M059J (cell line): ENCODE data around the gene APCDD1. TPM values are rescaled to one million over a fixed set of nuclear protein-coding genes. Genes with fewer than 3 reads are reported as not detected.

Source experiments
- DNase-seq: peaks from one replicate; pipeline ENCODE4 v3.0.0-alpha.2; 2012; ENCODE audit warnings: low read depth
- total RNA-seq: library from RNA; depleted of rRNA; stranded (reverse); fragments of >200 nt; shearing (Covaris generic); gene quantifications from 2 replicates; pipeline ENCODE4 v1.2.3, GENCODE V29; 2014

APCDD1 gene
- total RNA-seq, 1 experiment from 2014 or later, result 6.8 TPM

DNA sequence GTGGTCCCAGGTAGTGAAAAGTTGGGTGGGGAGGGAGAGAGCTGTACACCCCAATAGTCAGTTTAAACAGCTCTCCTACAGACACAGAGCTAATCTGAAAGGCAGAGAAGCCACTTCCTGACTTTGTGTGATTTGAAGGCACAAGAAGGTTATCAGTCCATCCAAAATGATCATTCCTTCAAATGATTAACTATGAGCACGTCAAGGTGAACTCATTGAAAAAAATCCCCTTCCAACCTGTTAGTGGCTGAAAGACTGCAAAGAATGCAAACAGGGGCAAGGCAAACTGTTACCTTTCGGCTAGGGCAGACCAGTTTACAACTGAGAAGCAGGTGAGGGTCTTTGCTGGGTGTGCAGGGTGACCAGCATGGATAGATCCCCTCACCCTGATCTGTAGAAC lies 22.8 kb upstream of the APCDD1 start:
- DNase-seq, result no peak

DNA sequence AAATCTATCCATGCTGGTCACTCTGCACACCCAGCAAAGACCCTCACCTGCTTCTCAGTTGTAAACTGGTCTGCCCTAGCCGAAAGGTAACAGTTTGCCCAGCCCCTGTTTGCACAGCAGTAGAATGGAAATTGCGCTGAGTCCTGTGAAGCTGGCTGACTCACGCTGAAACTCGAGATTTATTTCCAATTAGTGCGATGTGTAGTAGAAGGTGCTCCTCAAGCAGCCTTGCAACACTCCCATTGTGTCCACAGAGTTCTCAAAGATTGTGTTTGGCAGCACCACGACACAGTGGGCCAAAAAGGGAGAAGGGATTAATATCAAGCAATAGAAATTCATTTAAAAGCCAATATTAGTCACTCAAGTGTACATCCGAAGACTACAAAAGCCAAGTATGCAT lies 21.7 kb upstream of the APCDD1 start:
- no peak for DNase-seq

DNA sequence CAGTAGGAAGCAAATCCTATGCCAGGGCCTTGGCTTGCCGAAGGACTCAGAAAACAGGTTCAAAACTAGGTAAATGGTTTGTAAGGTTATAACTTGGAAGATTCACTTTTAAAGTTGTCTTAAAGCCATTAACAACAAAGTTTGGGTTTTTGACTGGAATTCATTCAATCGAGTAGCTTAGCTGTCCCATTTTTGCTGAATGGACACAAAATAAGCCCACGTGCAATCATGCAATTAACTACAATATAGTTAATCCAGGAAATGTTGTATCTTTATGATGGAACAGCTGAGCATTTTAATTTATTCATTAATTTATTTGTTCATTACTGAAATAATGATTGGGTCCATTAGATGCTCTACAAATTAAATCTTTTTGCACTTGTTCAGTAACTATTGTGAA lies 18.3 kb upstream of the APCDD1 start:
- DNase-seq, result no peak

DNA sequence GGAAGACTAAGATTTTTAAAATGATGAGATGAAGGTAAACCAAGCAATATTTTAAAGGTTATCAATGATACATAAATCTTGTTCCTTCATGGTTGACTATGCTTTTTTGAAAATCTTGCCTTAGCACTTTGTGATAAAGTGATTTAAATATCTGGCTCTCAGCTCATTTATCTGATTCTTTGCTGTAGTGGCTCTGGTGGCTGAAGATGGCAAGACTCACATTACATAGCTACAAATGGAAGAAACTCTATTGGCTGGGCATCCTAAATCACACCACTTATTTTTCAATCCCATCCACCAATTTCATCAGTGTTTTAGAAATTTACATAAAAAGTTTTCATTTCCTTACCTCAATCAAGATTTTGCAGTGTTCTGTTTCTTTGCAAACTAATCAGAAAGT lies 16.6 kb upstream of the APCDD1 start:
- DNase-seq, result no peak

DNA sequence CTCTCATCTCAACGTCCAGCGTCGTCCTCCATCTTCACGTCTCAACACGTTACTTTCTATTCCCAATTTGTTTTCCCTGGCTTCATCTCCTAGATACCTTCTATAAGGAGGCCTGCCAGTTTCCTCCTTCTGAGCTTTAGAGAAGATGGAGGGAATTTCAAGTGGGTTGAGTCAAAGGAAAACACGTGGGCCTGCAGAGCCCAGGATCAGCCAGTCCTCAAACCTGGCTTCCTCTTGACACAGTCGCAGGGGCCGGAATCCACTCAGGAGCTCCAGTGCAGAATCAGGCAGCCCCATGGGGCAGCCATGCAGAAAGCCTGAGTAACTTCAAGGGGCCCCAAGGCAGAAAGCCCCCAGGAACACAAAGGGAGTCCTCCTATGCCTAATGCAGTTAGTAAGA lies 14.5 kb upstream of the APCDD1 start:
- no peak for DNase-seq

DNA sequence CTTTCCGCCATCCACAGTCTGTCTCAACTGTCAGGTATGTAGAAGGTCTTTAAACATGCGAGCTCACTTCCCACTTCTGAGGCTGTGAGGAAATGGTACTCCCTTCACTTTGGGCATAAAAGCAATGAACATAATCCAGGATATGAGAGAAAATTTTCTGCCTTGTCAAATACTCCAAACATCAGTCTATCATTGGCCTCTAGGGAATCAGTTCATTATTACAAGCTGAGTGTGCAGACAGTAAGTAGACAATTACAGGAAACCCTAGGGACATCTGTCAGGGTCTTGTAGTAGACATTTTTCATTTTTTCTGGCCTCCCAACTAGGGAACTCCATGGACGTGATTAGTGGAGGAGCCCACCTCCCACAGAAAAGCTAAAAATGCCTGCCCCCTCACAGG lies 13.6 kb upstream of the APCDD1 start:
- no peak for DNase-seq

DNA sequence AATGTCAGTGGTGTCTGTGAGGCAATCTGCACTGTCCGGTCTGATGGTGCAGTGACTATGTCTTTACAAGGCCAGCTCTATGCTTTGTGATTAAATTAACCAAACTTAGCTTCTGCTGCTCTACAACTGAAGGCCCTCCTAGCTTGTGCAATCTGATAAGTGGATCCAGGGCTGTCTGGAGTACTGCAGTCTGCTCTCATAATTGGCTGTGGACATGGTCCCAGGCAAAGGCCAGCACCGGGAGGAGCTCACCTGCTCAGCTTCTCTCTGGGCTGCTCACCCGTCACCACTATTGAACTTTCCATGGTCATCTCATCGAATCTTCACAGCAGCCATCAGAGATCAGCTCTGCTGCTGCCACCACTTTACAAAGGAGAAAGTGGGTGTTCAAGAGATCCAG lies 13.0 kb upstream of the APCDD1 start:
- DNase-seq, result no peak

DNA sequence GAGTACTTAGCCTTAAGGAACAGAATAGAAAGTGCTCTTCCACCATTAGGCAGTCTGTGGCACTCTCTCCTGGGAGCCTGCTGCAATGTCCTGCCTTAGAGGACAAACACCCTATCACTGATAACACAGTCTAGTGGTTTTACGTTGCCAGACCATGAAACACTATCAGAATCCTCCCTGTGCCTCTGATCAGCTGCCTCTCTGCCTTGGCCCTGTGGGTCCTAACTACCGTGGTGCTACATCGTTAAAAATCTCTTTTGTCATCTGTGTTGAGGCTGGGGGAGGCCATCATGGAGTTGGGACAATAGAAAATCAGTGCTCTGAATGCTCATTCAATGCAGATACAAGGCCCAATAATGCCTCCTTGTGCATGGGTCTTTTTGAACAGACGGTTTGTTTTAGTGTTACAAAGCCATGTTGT lies 11.9 kb upstream of the APCDD1 start:
- peak; percentile 16 for DNase-seq

DNA sequence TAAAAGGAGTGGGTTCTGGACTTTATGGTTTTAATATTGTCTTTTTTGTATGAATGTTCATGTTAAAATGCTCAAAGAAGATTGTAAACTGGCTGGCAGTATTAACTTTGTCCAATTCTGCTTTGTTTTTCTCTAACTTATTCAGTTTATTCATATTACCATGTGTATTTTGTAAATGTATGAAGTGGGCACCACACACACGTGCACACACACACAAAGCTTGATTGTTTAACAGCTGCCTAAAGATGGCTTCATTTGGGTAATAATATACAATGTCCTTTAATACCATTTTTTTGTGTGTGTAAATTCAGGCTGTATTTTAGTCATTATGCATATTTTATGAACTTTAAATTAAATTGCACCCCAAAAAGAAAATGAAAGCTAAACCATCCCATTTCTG lies 11.4 kb upstream of the APCDD1 start:
- no peak for DNase-seq

DNA sequence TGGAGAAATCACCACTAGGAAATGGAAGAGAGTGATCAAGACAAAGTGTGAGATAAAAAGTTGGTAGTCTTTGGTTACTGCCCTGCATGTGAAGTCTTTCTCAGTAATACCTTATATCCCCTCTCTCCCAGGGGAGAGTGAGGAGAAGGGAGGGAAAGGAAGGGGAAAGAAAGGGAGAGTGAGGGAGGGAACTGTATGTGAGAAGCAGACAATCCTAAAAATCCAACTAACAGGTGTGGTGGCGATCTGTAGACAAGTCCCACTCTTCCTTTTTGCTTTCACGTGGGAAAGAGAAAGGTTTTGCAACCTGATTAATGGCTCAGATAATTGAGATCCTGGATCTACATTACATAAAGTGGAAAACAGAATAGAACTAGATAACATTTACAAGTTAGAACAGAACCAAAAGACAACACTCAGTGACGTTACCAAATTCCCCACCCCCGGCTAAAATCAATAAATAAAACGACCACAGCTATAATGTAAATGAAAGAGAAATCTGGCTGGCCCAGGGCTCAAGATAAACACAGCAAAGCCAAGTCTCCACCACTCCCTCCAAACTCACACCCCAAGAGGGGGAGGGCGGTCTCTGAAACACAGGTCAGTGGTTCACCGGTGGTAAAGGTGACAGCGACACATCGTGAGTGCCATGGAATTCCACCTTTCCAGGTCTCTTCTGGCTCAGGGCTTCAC lies 10.0 kb upstream of the APCDD1 start:
- DNase-seq, result no peak

DNA sequence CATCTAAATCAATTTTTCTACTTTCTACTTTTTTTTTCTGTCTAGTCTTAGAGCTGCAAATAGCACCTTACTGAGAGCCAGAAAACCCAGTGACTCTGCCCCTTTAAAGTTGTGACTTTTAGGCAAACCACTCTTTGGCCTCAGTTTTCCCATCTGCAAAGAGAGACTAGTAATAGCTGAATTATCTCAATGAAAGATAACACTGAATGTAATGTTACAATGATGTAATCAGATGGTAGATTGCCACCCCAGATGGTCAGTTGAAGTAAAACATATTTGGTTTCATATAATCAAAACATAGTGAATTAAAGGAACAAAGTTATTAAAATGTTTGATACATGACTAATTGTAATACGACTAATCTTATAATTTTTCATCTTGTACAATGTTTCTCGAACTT lies 5.0 kb upstream of the APCDD1 start:
- DNase-seq, result no peak

DNA sequence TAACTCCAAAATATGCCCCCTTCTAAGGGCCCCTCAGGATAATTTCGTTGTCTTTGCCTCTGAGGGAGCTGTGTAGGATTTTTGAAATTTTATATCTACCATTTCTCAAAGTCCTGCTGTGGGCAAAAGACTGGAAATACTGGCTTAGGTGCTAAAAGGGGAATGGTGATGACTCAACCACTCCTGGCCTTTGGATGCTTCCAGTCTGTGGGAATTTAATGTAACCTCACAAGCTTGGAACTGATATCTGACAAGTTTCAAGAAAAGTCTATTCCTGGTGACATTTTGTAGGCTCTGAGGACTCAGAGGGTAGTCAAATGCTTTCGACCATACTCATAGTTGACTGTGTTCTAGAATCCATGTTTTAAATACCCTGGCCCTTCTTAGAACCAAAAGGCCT lies 3.4 kb upstream of the APCDD1 start:
- DNase-seq, result no peak

DNA sequence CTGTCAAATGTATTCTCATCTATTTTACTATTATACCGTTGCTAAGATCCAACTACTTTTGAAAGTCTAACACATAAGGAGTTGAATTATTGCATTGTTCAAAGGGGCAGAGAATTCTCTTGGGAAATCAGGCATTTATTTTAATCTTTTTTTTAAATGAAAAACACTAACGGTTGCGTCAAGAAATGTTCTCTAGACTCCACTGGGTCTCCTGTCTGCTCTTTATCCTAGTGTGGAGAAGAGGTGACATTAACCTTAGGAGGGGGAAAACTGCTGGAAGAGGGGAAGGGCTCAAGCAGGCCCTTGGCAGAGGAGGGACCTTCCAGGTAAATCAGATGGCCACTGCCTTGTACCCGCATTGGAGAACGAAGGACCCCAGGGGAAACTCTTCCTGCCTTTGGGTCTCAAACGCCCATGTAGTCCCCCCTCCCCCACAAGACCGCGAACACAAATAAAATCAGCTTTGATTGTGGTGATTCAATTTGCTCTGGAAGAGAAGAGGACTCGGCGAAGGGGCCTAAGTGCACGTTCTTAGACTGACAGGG lies 1.1 kb upstream of the APCDD1 start:
- DNase-seq, result no peak

DNA sequence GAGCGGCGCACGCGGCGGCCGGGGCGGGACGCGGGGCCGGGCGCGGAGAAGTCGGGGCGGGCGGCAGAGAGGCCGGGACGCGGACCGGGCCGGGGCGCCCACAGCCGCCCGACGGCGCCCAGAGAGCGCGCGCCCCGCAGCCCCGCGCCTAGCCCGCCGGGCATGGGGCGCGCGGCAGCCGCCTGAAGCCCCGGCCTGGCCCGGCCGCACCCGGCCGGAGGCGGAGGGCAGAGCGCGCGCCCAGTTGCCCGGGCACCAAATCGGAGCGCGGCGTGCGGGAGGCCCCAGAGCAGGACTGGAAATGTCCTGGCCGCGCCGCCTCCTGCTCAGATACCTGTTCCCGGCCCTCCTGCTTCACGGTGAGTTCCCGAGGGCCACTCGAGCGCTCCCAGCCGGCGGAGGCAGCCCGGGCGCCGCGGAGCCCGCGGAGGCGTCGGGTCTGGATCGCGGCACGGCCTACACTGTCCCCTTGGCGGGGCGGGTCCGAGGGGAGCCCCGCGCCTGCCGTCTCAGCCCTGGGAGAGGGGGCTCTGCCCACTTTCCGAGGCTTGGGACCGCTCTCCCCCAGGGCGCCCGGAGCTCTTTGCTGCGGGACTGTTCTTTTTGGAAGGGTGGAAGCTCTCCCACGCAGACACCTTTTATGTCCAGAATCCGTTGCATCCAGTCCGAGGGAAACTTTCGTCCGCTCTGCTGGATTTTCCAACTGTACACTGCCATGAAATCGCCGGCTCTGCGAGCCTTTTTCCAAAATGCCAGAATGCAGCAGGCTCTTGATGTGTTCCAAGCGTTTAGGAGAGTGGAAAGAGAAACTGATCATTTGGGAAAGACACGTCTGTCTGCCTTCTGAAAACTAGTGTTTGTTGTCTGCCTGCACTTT lies 484 bp downstream of the APCDD1 start:
- DNase-seq, result peak; percentile 19

DNA sequence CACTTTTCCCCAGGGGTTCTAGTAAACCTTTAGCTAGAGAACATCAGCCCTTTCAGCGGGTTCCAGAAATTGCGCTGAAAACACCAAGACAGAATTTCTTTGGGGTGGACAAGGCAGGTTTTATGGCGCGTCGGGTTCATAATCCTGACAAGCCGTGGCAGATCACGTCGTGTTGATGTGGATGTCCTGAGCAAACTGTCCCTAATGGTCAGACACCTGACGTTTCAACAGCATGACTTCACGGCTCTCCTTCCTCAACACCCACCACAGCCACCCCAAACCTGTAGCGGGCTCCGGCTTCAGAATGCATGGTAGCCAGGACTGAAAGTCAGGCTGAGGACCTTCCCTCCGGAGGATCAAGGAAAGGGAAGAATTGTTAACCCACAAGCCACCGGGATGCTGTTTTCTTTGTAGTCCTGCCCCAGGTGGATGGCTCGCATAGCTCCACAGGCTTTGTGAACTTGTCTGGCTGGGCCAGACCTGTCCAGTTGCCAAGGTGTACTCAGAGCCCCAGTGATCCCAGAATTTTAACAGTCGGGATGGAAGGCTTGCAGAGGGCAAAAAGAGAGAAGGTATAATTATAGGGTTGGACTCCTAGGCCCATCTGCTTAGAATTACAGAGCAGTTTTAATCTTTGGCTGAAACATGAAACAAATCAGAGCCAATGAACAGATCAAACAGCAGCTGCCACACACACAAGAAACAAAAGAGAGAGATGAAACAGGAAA lies 1.5 kb downstream of the APCDD1 start:
- no peak for DNase-seq

DNA sequence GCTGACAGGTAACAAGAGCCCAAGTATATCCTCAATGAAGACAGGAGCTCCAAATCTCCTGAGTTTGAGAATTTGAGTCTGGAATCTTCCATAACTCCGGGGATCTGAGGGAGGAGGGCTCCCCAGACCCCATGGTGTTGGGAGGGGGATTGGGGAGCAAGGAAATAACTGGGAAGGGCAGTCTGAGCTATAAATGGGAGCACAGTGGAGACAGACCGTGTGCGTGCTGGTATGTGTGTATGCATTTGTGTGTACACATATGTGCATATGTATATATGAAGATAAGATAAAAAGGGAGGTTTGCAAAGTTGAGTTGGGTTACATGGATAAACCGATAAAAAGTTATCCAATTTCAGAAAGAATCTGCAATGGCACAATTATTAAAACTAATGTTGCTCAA lies 2.3 kb downstream of the APCDD1 start:
- no peak for DNase-seq

DNA sequence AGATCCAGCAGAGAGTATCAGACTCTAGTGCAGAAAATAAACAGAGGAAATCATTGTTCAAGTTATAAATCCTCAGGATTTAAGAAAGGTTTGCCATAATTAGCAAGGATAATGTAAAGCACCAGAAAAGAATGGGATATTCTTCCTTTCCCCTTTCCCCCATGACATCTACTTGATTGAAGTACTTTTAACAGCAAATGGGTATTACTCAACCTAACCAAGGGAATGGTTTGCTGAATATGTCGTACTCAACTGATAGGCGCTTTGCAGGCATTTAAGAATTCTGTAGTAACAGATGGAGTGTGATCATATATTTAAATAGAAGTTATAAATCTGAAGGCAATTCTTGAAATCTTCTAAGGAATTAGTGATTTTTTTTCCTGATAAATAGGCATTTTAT lies 2.7 kb downstream of the APCDD1 start:
- no peak for DNase-seq

DNA sequence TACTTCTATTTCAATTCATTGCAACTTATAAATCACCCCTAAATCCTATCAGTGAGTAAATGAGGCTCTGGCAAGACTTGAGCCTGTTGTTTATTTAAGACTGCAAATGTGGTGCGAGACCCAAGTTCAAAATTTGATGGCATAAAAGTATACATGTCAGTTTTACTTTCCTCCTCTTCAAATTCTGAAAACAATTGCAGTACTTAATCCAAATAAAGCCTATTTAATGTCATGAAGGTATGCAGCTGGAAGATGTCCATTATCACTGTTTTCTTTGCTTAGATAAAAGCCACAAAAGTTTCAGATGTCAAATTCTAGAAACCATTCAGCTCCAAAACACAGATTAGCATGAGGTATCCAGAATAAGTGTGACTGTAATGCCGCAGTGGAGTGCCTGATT lies 3.3 kb downstream of the APCDD1 start:
- DNase-seq, result peak; percentile 50

DNA sequence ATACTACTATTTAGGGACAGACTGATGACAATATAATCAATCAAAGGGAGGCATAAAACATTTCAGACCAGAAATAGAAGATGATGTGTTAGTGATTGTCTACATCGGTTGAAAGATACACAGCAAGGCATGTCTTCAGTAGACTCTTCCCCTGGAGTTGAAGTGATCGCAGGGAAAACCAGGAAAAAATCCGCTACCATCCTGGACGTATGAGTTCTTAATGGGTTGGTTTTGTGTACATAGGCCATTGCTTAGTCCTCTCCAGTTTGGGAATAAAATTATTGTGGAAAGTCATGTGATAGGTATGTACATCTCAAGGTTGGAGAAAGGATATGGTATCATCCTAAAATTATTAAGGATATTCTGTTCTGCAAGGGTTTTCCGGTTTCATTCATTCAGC lies 4.3 kb downstream of the APCDD1 start:
- no peak for DNase-seq

DNA sequence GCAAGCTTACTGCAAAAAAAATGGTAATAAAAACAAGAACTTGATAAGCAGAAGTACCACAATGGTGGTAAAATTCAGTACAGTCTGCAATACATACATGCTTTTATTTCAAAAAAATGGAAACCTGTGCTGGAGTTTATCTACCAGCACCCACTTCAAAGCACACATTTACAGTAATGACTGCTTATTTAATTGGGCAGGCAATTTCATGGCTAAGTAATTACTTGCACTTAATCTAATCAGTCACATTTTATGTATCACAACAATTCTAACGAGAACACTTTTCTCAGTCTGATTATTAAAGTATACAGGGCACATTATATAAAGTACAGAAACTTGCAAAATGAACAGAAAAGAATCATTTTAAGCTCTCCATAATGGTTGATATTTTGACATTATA lies 5.2 kb downstream of the APCDD1 start:
- DNase-seq, result no peak

DNA sequence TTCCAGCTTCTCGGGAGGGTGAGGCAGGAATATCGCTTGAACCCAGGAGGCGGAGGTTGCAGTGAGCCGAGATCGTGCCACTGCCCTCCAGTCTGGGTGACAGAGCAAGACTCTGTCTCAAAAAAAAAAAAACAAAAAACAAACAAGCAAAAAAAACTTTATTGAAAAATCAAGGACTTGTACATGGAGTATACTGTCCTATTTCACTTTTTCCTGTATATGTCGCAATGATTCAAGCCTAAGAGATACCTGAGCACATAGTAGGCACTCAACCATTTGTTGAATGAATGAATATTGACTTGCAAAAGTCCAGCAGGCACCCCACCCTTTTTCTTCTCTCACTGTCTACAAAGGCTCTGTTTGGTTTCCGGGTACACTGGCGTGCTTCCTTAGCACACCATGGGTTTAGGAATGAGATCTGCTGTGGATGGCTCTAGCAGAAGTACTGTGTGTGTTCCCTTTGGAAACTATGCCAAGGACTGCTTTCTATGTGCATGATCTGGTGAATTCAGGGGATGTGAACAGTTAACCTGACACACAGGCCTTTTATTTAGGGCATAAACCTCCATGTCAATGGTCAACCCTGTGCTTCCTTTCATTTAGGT lies 6.1 kb downstream of the APCDD1 start:
- DNase-seq, result no peak

DNA sequence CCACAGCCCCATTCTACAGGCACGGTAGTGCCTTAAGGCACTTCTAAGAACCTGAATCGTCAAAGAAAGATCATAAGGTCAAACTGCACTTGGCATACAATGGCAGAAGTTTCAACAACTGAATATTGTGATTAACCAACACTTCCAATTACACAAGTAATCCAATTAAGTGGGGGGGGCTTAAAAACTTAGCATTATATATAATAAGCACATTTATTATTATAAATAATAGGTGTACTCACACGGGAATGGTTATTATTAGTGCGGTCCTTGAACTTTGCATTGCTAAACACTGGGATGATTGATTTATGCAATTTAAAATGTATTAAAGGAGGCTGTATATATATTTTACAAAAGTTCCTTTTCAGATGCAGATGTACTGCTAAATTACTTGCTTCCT lies 7.6 kb downstream of the APCDD1 start:
- no peak for DNase-seq
